Measurements from ENCODE around the gene ANKMY1. TPM values are rescaled to one million over a fixed set of nuclear protein-coding genes. Genes with fewer than 3 reads are reported as not detected.

ANKMY1 gene
- total and polyA plus RNA-seq, 8 donors: 6.9 to 20.1 (median 10.7) TPM

- H3K36me3 ChIP-seq: peaks cover 0 to 10% (median 0%) of the 10 kb centered on the region in 3 donors
- 95 to 97% methylated on average over 43 of the region's 43 CpGs for WGBS, 2 donors
Measured at GRCh38 chr2:240538031-240538780, 19.6 kb downstream of the ANKMY1 start.

GRCh38 chr2:240532031-240532775, 25.6 kb downstream of the ANKMY1 start:
- ATAC-seq: no peak
- no peak overlapping the region for H3K27ac ChIP-seq
- no peak for FAIRE-seq
- intact Hi-C loops (cut with DNase I): no loop called here
- H3K36me3 ChIP-seq: peaks cover 0 to 5% (median 0%) of the 10 kb centered on the region in 3 donors
- no peak for TF ChIP-seq CTCF (IDR thresholded peaks at IDR 0.05)
- H3K27me3 ChIP-seq: no peaks in the 10 kb centered on the region
- H3K9me3 ChIP-seq: no peaks in the 10 kb centered on the region
- DNase-seq: no peak
- 96 to 100% methylated on average over 1 of the region's 1 CpG for WGBS, 2 donors
- H3K4me3 ChIP-seq: no peak overlapping the region
- no peaks in the 10 kb centered on the region for H3K4me1 ChIP-seq

More at GRCh38 chr2:240538031-240538780, 19.6 kb downstream of the ANKMY1 start:
- H3K4me3 ChIP-seq: no peak overlapping the region
- H3K27me3 ChIP-seq: no peaks in the 10 kb centered on the region
- no peak for TF ChIP-seq CTCF (IDR thresholded peaks at IDR 0.05)
- ATAC-seq (no peak), FAIRE-seq (no peak), DNase-seq (peak in 1 of 6 donors; percentile 36)
- H3K9me3 ChIP-seq: no peaks in the 10 kb centered on the region
- no peaks in the 10 kb centered on the region for H3K4me1 ChIP-seq
- no peak overlapping the region for H3K27ac ChIP-seq
- intact Hi-C loops (cut with DNase I): no loop called here

- ATAC-seq: no peak
- TF ChIP-seq CTCF (IDR thresholded peaks at IDR 0.05): no peak
- DNase-seq: no peak
- Histone ChIP-seq H3K4me3 (no peak overlapping the region), H3K27ac (no peak overlapping the region), H3K36me3 (no peaks in the 10 kb centered on the region), H3K9me3 (no peaks in the 10 kb centered on the region), H3K27me3 (no peaks in the 10 kb centered on the region), H3K4me1 (no peaks in the 10 kb centered on the region)
- no peak for FAIRE-seq
- intact Hi-C loops (cut with DNase I): no loop called here
- WGBS, 2 donors: 98 to 99% methylated on average over 5 of the region's 5 CpGs
Measured at GRCh38 chr2:240531038-240531437, 26.8 kb downstream of the ANKMY1 start.

- WGBS, 2 donors: 91 to 98% methylated on average over 7 of the region's 7 CpGs
- Histone ChIP-seq H3K4me1 (no peaks in the 10 kb centered on the region), H3K4me3 (no peak overlapping the region), H3K9me3 (no peaks in the 10 kb centered on the region), H3K36me3 (peaks cover 0 to under 1% (median 0%) of the 10 kb centered on the region in 3 donors), H3K27ac (no peak overlapping the region), H3K27me3 (no peaks in the 10 kb centered on the region)
- FAIRE-seq: no peak
- intact Hi-C loops (cut with DNase I): no loop called here
- no peak for TF ChIP-seq CTCF (IDR thresholded peaks at IDR 0.05)
- ATAC-seq: no peak
- DNase-seq: peak in 1 of 6 donors; percentile 19
Measured at GRCh38 chr2:240530181-240530580, 27.6 kb downstream of the ANKMY1 start.

Data from pancreas (tissue), 10 donors.